ENCODE results near the gene CELF2. TPM values are rescaled to one million over a fixed set of nuclear protein-coding genes. Genes with fewer than 3 reads are reported as not detected.

Gene CELF2
- total RNA-seq, 1 donor from 2014 or later = 31.6 TPM

DNA sequence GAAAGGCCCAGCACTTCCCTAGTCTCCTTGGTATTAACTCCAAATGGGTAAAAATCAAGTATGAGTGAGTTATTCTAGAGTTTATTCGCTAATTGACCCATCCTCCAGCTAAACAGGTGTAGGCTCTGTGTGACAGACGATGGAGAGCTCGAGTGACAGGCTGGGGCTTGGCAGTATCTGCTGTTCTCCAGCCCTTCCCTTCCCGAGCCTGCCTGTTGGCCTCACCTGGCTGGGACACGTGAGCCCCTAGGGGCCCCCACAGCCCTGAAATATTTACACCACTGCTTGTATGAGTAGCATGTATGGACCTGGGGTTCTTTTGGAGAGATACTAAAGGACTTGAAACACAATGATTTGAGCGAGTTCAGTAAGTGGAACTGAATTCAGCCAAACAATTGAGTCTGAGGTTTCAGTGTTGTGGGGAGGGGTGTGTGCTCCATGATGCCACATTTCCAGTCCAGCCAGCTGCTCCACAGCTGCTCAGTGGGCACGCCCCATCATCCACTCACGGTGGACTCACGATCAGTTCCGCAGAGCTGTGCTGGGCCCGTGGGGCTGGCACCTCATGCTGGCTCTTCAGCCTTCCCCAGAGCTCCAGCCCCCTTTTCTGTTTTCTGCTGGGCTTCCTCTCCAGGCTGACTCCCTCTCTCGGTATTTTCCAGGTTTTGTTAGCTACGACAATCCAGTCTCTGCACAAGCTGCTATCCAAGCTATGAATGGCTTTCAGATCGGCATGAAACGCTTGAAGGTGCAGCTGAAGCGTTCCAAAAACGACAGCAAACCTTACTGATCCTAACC, 310.8 kb downstream of the CELF2 start:
- no peak overlapping the region for H3K4me3 Mint-ChIP-seq
- no peak overlapping the region for H3K4me2 ChIP-seq
- H3K27ac ChIP-seq = no peak overlapping the region
- no peaks in the 10 kb centered on the region for H3K9me3 ChIP-seq (ENCODE audit: low read depth)
- peak overlapping the region; percentile 15 for H3K27ac Mint-ChIP-seq
- H2AFZ ChIP-seq (replicated peaks) = no peak overlapping the region
- TF ChIP-seq EZH2phosphoT487 (IDR thresholded peaks at IDR 0.05) (no peak), EZH2 (IDR thresholded peaks at IDR 0.05) (no peak)
- TF ChIP-seq, protein P1, sequence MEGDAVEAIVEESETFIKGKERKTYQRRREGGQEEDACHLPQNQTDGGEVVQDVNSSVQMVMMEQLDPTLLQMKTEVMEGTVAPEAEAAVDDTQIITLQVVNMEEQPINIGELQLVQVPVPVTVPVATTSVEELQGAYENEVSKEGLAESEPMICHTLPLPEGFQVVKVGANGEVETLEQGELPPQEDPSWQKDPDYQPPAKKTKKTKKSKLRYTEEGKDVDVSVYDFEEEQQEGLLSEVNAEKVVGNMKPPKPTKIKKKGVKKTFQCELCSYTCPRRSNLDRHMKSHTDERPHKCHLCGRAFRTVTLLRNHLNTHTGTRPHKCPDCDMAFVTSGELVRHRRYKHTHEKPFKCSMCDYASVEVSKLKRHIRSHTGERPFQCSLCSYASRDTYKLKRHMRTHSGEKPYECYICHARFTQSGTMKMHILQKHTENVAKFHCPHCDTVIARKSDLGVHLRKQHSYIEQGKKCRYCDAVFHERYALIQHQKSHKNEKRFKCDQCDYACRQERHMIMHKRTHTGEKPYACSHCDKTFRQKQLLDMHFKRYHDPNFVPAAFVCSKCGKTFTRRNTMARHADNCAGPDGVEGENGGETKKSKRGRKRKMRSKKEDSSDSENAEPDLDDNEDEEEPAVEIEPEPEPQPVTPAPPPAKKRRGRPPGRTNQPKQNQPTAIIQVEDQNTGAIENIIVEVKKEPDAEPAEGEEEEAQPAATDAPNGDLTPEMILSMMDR (IDR thresholded peaks at IDR 0.05) = no peak
- peaks cover 2% of the 10 kb centered on the region for H3K27me3 Mint-ChIP-seq (ENCODE audit: insufficient read depth, low read depth)
- no peaks in the 10 kb centered on the region for H3K36me3 ChIP-seq
- peaks cover 24% of the 10 kb centered on the region for H3K4me1 ChIP-seq
- H3K4me3 ChIP-seq = no peak overlapping the region
- H3K79me2 ChIP-seq (ENCODE audit: low read depth) = no peaks in the 10 kb centered on the region
- peaks cover 17% of the 10 kb centered on the region for H3K4me1 Mint-ChIP-seq
- H4K20me1 ChIP-seq (ENCODE audit: low read depth) = no peaks in the 10 kb centered on the region
- H3K9me3 Mint-ChIP-seq = no peaks in the 10 kb centered on the region
- no peak overlapping the region for H3K9ac ChIP-seq
- DNase-seq (ENCODE audit: low spot score) = peak; percentile 22
- H3K36me3 Mint-ChIP-seq = peaks cover 9% of the 10 kb centered on the region
- no peaks in the 10 kb centered on the region for H3K27me3 ChIP-seq
- no peaks in the 10 kb centered on the region for H3F3A ChIP-seq (ENCODE audit: low read depth)

DNA sequence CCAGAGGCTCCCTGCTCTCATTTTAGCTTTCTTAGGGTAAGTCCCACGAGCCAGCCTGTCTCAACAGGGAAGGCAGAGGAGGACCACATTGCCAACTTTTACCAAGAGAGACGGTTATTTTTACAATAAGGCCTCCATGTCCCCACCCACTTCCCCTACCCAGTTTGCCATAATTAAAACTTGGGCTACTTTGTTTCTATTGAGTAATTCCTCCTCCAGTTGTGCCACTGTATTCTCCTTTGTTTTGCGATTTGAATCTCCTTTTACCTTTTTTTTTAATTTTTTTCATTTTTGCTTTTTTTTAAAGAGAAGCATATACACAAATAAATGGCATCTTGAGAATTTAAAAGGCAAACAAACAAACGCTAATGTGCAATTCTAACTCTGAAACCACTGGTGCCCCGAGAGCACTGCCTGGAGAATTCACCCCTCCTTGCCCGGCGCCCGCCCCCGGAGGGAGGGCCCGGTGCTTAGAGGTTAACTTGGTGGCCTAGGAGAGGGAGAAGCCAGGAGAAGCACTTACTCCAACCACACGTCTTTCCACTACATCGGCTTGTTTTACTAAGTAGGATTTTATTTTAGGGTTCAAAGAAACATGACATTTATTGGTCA, 311.5 kb downstream of the CELF2 start:
- Histone ChIP-seq H3K27me3 (no peaks in the 10 kb centered on the region), H3K4me3 (no peak overlapping the region), H3K9me3 (ENCODE audit: low read depth) (no peaks in the 10 kb centered on the region), H4K20me1 (ENCODE audit: low read depth) (no peaks in the 10 kb centered on the region), H3F3A (ENCODE audit: low read depth) (peaks cover under 1% of the 10 kb centered on the region), H3K9ac (no peak overlapping the region), H3K79me2 (ENCODE audit: low read depth) (no peaks in the 10 kb centered on the region), H2AFZ (replicated peaks) (no peak overlapping the region), H3K4me2 (no peak overlapping the region), H3K4me1 (peaks cover 31% of the 10 kb centered on the region), H3K27ac (no peak overlapping the region), H3K36me3 (no peaks in the 10 kb centered on the region)
- peaks cover 17% of the 10 kb centered on the region for H3K4me1 Mint-ChIP-seq
- peaks cover 9% of the 10 kb centered on the region for H3K36me3 Mint-ChIP-seq
- no peak for DNase-seq (ENCODE audit: low spot score)
- H3K27ac Mint-ChIP-seq = peak overlapping the region; percentile 15
- TF ChIP-seq EZH2 (IDR thresholded peaks at IDR 0.05) (no peak), EZH2phosphoT487 (IDR thresholded peaks at IDR 0.05) (no peak)
- TF ChIP-seq, protein P1 (IDR thresholded peaks at IDR 0.05) = no peak
- H3K4me3 Mint-ChIP-seq = no peak overlapping the region
- peaks cover 2% of the 10 kb centered on the region for H3K27me3 Mint-ChIP-seq (ENCODE audit: insufficient read depth, low read depth)
- no peaks in the 10 kb centered on the region for H3K9me3 Mint-ChIP-seq

DNA sequence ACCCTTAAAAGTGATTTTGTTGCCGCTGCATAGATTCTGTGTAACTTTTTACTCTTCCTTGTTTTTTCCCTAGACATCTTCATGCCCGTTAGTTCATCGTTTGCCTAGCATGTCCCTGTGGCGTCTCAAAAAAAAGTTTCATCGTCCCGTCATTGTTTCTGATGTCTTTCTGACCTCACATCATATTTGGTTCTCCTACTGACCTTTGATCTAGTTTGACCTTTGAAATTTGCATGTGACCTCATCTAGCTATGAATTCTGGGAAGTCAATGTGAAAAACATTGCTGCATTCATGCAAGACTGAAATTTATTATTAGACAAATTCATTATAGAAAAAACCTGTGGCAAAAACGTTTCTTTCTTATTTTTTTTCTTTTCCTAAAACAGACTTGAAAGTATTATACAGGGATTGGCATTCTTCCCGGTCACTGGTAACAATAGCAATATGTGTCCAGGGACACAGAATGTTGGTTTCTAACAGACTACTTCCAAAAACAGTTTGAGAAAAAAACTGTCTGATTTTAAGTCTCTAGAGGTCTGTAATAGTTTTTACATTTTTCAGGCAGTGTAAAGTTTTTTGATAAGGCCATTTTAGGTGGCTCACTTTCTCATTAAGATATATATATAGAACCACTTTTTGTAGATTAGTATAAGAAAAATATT, 312.8 kb downstream of the CELF2 start:
- Histone ChIP-seq H3K27me3 (no peaks in the 10 kb centered on the region), H2AFZ (replicated peaks) (no peak overlapping the region), H3K79me2 (ENCODE audit: low read depth) (no peaks in the 10 kb centered on the region), H3K27ac (no peak overlapping the region), H3K9ac (no peak overlapping the region), H3K4me3 (no peak overlapping the region), H3K36me3 (no peaks in the 10 kb centered on the region), H3K4me1 (peaks cover 44% of the 10 kb centered on the region), H4K20me1 (ENCODE audit: low read depth) (no peaks in the 10 kb centered on the region), H3K9me3 (ENCODE audit: low read depth) (no peaks in the 10 kb centered on the region), H3F3A (ENCODE audit: low read depth) (peaks cover 6% of the 10 kb centered on the region), H3K4me2 (no peak overlapping the region)
- H3K9me3 Mint-ChIP-seq = no peaks in the 10 kb centered on the region
- no peak for TF ChIP-seq EZH2phosphoT487 (IDR thresholded peaks at IDR 0.05)
- TF ChIP-seq, protein P1 (IDR thresholded peaks at IDR 0.05) = no peak
- TF ChIP-seq EZH2 (IDR thresholded peaks at IDR 0.05) = no peak
- peaks cover 31% of the 10 kb centered on the region for H3K4me1 Mint-ChIP-seq
- no peak overlapping the region for H3K4me3 Mint-ChIP-seq
- no peak for DNase-seq (ENCODE audit: low spot score)
- peaks cover 9% of the 10 kb centered on the region for H3K36me3 Mint-ChIP-seq
- no peak overlapping the region for H3K27ac Mint-ChIP-seq
- peaks cover 2% of the 10 kb centered on the region for H3K27me3 Mint-ChIP-seq (ENCODE audit: insufficient read depth, low read depth)
